HepG2 (cell line): ENCODE data around the gene FETUB. TPM values are rescaled to one million over a fixed set of nuclear protein-coding genes. Genes with fewer than 3 reads are reported as not detected.
A peak's percentile ranks its signal among the peaks of the same experiment; 100 is the strongest.

Experiments used
- ATF5 ChIP-seq: sonication (generic); formaldehyde crosslinking; IDR thresholded peaks from 2 replicates; pipeline ENCODE4 v1.4.0; 2020; ENCODE audit warnings: mild to moderate bottlenecking, low read depth, missing genetic modification reagents
- CBFB ChIP-seq: sonication (generic); formaldehyde crosslinking; IDR thresholded peaks from 2 replicates; pipeline ENCODE4 v1.4.0; 2020; ENCODE audit warnings: missing genetic modification reagents
- ESRRA ChIP-seq: sonication (generic); formaldehyde crosslinking; IDR thresholded peaks from 2 replicates; pipeline ENCODE4 v1.5.1; 2020; ENCODE audit warnings: mild to moderate bottlenecking, low read depth, missing genetic modification reagents
- FIP1L1 ChIP-seq: fragments of 200-400 bp; formaldehyde crosslinking; IDR thresholded peaks from 2 replicates; pipeline ENCODE4 v1.6.1; 2018; ENCODE audit warnings: low read depth, mild to moderate bottlenecking, low read length, moderate library complexity, borderline replicate concordance; ENCODE audit not compliant: insufficient read depth
- GMEB1 ChIP-seq: sonication (generic); formaldehyde crosslinking; IDR thresholded peaks from 2 replicates; pipeline ENCODE4 v1.5.1; 2020; ENCODE audit warnings: missing genetic modification reagents, mild to moderate bottlenecking, borderline replicate concordance
- HIC2 ChIP-seq: sonication (generic); formaldehyde crosslinking; IDR thresholded peaks from 2 replicates; pipeline ENCODE4 v1.9.0; 2022; ENCODE audit warnings: low read depth, missing genetic modification reagents
- PLSCR1 ChIP-seq: sonication (generic); formaldehyde crosslinking; IDR thresholded peaks from 2 replicates; pipeline ENCODE4 v1.5.0; 2020; ENCODE audit warnings: missing genetic modification reagents, mild to moderate bottlenecking, borderline replicate concordance
- POGZ ChIP-seq: sonication (generic); formaldehyde crosslinking; IDR thresholded peaks from 2 replicates; pipeline ENCODE4 v1.4.0; 2020; ENCODE audit warnings: mild to moderate bottlenecking, missing genetic modification reagents
- PRDM10 ChIP-seq: sonication (generic); formaldehyde crosslinking; IDR thresholded peaks from 2 replicates; pipeline ENCODE4 v1.4.0; 2020; ENCODE audit warnings: low read depth, missing genetic modification reagents
- TRAFD1 ChIP-seq: sonication (generic); formaldehyde crosslinking; IDR thresholded peaks from 2 replicates; pipeline ENCODE4 v1.5.1; 2020; ENCODE audit warnings: missing genetic modification reagents, mild to moderate bottlenecking, borderline replicate concordance
- ZNF382 ChIP-seq: sonication (generic); formaldehyde crosslinking; IDR thresholded peaks from 2 replicates; pipeline ENCODE4 v1.5.0; 2020; ENCODE audit warnings: missing genetic modification reagents, mild to moderate bottlenecking, borderline replicate concordance
- ZNF598 ChIP-seq: sonication (generic); formaldehyde crosslinking; IDR thresholded peaks from 2 replicates; pipeline ENCODE4 v1.5.1; 2020; ENCODE audit warnings: mild to moderate bottlenecking, missing genetic modification reagents, borderline replicate concordance
- ZNF7 ChIP-seq: IDR thresholded peaks from 2 replicates; pipeline ENCODE4 v1.6.1; 2016; ENCODE audit warnings: missing biosample characterization, missing genetic modification reagents
- ZNF776 ChIP-seq: sonication (generic); formaldehyde crosslinking; IDR thresholded peaks from 2 replicates; pipeline ENCODE4 v1.4.0; 2020; ENCODE audit warnings: mild to moderate bottlenecking, missing genetic modification reagents
- ZSCAN21 ChIP-seq: sonication (generic); formaldehyde crosslinking; IDR thresholded peaks from 2 replicates; pipeline ENCODE4 v1.8.0; 2022; ENCODE audit warnings: mild to moderate bottlenecking, missing genetic modification reagents, moderate library complexity, borderline replicate concordance
- polyA plus RNA-seq, 8 experiments: library from polyadenylated mRNA; depleted of rRNA in 3 of 8; stranded (reverse) in 7 of 8; unstranded in 1 of 8; fragments of >200 nt; fragmentation: Illumina TruSeq in 4 of 8; extraction: Trizol in 4 of 8; gene quantifications; 2 replicates each; pipeline versions ENCODE4 v1.2.1 to v1.2.3, GENCODE V29; 2011 to 2016; ENCODE audit warnings: low read depth in 4 of 8, missing spikeins in 1 of 8, mixed read lengths in 1 of 8; ENCODE audit not compliant: insufficient read depth in 1 of 8
- total RNA-seq, 5 experiments: library from RNA; depleted of rRNA; stranded (reverse); fragments of >200 nt; fragmentation: Illumina TruSeq; extraction: Trizol; gene quantifications; 2 replicates each; pipeline ENCODE4 v1.2.3, GENCODE V29; 2016; ENCODE audit warnings: low read depth in 1 of 5

The FETUB gene
- total and polyA plus RNA-seq, 2 of the 13 experiments (the other 11 are each of a cell fraction or from before 2014, with no cell fraction given): 2.1 to 4.4 TPM

GRCh38 chr3:186620213-186621092 lies 19.7 kb upstream of the FETUB start (continued):
- TF ChIP-seq ESRRA (CRISPR knock-in tag) (0 out of 2 replicates have a peak, but pooled peaks have one; percentile 51), ZSCAN21 (CRISPR knock-in tag) (peak; percentile 4; the same call in 1 of the 2 replicates), ZNF598 (CRISPR knock-in tag) (peak; percentile 84; the same call in 1 of the 2 replicates), ZNF7 (CRISPR knock-in tag) (no peak), ZNF382 (CRISPR knock-in tag) (no peak), PRDM10 (CRISPR knock-in tag) (peak; percentile 88), POGZ (no peak), ATF5 (CRISPR knock-in tag) (0 out of 2 replicates have a peak, but pooled peaks have one; percentile 29), PLSCR1 (CRISPR knock-in tag) (peak; percentile 11; the same call in 1 of the 2 replicates), HIC2 (CRISPR knock-in tag) (peak; percentile 30; the same call in 1 of the 2 replicates), CBFB (CRISPR knock-in tag) (0 out of 2 replicates have a peak, but pooled peaks have one; percentile 11), GMEB1 (CRISPR knock-in tag) (peak; percentile 51; the same call in 1 of the 2 replicates), TRAFD1 (peak; percentile 22; the same call in 1 of the 2 replicates), ZNF776 (peak; percentile 88), FIP1L1 (peak; percentile 94)
